ENCODE data around the gene ZNF148.

ZNF148 gene

GRCh38 chr3:125325746-125326145, 49.4 kb downstream of the ZNF148 start:
- DNase-seq = no peak

- DNase-seq = no peak
Observed at GRCh38 chr3:125324341-125324740, 50.8 kb downstream of the ZNF148 start.

DNA sequence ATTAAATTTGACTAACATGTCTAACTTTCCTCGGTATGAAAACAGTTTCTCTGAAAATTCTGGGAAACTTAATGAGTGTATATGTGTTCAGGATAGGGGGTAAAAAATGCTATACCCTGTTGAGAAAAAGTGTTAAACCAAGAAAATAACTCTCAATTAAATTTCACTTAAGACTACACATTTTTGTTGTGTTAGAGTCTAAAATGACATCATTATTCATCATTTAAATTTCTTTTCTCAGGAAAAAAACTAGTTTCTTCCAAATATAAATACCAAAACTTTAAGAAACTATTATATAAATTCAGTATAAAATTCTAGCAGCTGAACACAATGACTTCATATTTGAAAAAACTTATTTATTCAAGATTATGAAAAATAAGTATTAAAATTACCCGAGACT, 52.2 kb downstream of the ZNF148 start:
- no peak for DNase-seq

DNA sequence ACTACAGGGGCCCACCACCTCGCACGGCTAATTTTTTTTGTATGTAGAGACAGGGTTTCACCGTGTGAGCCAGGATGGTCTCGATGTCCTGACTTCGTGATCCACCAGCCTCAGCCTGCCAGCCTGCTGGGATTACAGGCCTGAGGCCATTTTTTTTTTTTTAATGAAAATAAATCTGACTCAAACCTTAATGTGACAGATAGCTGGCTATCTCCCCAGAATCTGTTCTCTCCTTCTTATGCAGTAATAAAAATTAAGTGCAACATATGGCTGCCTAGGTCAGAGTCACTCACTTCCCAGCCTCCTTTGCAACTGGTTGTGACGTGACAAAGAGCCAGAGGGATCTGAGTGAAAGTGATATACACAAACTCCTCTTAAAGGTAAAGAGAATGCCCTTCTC, 53.0 kb downstream of the ZNF148 start:
- no peak for DNase-seq

DNA sequence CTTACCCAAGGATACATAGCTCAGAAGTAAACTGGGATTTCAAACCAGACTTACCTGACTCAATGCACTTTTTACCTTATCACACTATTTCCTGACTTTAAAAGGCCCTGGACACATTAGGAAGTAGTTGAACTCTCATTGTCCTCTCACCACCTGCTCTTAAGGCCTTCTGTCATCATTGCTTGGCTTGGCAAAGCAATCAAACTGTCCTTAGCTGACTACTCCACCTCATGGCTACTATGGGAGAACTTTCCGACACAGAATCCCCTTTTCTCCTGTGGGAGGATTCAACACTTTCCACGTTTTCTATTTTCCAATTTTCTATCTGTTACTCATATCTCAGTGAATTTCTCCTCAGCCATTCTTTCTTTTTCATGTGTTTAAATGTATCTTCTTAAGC, 55.4 kb downstream of the ZNF148 start:
- DNase-seq = no peak

GRCh38 chr3:125318871-125319270, 56.3 kb downstream of the ZNF148 start:
- no peak for DNase-seq

GRCh38 chr3:125318167-125318865, 56.8 kb downstream of the ZNF148 start:
- DNase-seq = no peak

DNA sequence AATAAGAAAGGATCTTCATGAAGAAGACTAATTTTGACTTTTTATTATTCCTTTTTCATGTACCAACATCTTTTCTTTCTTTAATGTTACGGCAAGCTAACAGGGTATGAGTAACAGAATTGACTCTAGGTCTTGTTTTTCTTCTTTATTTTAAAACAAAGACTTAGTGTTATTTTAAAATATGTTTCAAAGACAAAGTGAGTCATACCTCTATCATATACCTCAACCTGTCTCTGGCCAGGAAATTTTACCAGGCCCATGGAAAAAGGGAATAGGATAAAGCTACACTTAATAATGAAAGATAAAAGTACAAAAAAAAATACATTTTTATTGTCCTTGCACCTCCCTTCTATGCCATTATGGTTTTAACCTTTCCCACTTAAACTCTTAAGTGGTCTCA, 57.4 kb downstream of the ZNF148 start:
- DNase-seq = no peak

DNA sequence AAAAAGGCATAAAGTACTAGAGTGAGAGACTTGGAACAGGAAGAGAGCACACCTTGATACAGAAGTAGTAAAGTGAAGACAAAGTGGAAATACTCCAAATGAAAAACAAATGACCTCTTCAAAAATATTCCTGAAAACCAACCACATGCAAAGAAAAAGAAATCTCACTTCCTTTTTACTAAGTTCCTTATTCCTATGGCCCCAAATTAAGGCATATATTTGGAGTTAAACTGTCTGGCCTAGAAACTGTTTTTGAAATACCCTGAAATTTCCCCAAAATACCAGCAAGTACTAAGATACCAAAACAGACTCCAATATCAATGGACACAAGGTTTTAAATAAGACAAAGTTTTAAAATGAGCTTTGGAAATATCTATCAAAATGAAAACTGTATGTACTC, 58.2 kb downstream of the ZNF148 start:
- no peak for DNase-seq

DNA sequence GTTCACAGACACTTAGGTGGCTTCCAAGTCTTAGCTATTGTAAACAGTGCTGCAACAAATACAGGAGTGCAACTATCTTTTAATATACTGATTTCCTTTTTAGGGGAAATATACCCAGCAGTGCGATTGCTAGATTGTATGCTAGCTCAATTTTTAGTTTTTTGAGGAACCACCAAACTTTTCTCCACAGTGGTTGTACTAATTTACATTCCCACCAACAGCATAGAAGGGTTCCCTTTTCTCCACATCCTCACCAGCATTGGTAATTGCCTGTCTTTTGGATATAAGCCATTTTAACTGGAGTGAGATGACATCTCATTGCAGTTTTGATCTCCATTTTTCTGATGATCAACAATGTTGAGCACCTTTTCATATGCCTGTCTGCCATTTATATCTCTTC, 58.9 kb downstream of the ZNF148 start:
- DNase-seq = no peak

DNA sequence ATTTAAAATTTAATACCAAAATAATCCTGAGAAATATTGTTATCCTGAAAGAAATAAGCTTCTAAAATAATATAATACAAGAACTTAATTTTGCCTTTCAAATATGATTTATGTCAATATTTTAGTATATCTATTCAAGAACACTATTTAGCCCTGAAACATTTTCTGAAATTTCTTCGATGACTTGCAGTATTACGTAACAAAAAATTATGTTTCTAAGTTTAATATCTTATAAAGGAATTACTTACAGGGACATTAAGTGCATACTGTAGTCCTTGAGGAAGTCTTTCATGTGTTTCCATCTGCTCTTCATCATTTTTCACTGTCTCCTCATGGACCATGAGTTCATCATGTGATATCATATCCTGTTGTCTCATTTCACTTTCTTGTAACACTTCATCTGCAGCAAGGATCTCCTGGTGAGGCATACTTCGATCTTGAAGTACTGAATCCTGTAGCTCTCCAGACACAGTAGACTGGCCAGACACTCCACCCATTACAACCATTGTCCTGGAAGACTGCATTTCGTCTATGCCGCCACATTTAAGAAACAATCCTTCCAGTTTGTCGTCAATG, 62.0 kb downstream of the ZNF148 start:
- no peak for DNase-seq

GRCh38 chr3:125310623-125311081, 64.5 kb downstream of the ZNF148 start:
- no peak for DNase-seq

DNA sequence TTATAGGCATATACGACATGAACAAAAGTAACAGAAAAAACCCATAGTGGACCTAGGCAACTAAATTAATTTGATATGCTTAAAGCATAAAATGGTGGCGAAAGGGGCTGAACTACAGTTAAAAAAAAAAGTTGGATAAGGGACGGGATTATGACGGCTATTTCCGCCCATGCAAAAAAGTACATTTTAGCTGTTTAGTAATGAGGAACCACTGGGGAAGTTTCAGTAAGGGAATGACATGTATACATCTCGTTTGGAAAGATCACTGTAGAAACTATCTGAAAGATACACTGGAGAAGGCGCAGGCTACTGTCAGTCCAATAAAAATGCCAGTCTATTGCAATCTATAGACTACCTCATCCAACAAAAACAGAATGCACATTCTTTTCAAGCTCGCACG, 65.6 kb downstream of the ZNF148 start:
- no peak for DNase-seq

DNA sequence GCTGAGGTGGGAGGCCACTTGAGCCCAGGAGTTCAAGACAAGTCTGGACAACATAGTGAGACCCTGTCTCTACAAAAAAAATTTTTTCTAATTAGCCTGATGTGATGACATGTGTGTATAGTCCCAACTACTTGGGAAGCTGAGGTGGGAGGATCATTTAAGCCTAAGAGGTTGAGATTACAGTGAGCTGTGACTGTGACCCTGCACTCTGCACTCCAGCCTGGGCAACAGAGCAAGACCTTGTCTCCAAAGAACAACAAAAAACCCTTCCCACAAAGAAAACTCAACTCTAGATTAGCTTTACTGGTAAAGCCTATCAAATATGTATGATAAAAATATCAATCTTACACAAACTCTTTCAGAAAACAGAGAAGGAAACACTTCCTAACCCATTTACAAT, 68.5 kb downstream of the ZNF148 start:
- DNase-seq = no peak

DNA sequence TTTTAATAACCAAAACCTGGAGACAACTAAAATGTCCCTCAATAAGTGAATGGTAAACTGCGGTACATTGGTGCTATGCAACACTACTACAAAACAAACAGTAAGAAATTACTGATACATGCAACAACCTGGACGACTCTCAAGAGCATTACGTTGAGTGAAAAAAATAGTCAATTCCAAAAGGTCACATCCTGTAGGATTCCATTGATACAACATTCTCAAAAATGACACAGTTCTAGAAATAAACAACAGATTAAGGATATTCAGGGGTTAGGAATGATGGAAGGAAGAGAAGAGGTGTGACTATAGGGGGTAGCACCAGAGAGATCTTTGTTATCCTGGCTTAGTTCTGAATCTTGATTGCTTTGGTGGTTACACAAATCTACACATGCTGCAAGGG, 72.2 kb downstream of the ZNF148 start:
- no peak for DNase-seq

- DNase-seq = no peak
Observed at GRCh38 chr3:125300416-125300815, 74.7 kb downstream of the ZNF148 start.

- no peak for DNase-seq
Observed at GRCh38 chr3:125294411-125294810, 80.7 kb downstream of the ZNF148 start.

DNA sequence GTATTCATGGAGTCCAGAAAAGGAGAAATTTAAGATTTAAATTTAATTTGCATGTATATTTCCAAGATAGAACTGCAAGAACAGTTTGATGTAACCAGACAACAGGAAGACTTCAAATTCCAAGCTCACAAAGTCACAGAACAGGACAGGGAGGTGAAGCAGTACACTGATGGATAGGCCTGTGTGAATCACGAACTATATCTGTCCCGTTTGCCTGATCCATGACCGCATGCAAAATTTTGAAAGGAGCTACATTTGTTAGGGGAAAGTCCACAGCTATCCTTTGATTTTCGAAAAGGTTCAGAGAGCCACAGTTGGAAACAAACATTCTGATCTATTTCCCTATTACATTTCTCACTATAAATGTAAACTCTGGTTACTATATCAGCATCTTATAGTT, 83.1 kb downstream of the ZNF148 start:
- no peak for DNase-seq

GRCh38 chr3:125289429-125289981, 85.6 kb downstream of the ZNF148 start:
- no peak for DNase-seq

DNA sequence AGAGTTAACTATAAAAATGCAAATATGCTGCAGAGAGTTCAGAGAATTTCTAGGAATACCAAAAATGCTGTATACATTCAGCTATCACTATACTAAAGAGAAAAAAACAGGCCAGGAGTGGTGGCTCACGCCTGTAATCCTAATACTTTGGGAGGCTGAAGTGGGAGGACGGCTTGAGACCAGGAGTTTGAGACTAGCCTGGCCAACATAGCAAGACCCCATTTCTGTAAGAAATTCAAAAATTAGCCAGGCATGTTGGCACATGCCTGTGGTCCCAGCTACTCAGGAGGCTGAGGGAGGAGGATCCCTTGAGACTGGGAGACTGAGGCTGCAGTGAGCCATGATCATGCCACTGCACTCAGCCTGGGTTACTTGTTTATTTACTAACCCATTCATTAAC, 87.9 kb downstream of the ZNF148 start:
- DNase-seq = no peak

DNA sequence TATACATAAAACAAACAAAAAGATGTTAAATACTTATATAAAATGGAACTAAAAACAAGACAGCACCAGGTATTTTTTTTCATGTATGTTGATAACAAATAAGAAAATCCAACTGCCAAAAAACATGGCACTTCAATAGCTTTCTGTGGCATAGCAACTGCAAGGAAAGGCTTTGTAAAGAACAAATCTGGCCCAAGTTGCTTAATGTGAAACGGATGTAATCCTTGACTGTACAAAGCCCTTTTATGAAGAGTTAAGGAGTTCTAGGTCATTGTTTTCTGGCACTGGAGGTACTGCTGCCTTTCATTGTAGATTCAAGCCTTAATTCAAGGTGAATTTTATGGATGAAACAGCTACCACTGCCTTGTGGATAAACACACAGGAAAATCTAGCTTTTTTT, 93.7 kb downstream of the ZNF148 start:
- DNase-seq = no peak

GRCh38 chr3:125280668-125281361, 94.3 kb downstream of the ZNF148 start:
- DNase-seq = peak; percentile 20

DNA sequence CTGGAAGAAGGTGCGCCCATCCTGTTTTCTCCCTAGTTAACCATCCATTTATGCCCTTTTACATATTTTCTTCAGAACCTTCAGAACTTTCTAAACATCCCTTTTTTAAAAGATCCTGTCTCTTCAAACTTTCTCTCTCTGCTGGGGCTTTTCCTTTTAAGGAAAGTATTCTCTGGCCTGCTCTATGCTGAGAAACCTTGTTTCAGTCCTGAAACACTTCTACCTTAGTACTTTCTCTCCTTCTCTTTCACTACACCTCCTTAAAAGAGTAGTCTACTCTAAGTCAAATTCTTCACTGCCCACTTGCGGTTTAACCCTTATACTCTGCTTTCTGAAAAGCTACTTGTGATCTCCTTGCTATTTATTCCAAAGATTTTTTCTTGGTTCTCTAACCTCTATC, 97.0 kb downstream of the ZNF148 start:
- DNase-seq = no peak

- DNase-seq = no peak
Observed at GRCh38 chr3:125271127-125271526, 104.0 kb downstream of the ZNF148 start.

Measured in femur (tissue), 1 donor.